Activated T-helper 9 cell treated with anti-CD3 and anti-CD28 coated beads, Interleukin-2, amount 50 U/mL, for 16 hours (primary cell): ENCODE measurements around the gene PGS1.

ENCODE experiments used
- DNase-seq: peaks from one replicate; pipeline ENCODE4 v3.0.0-alpha.2; 2020; ENCODE audit warnings: low read depth

The PGS1 gene

DNA sequence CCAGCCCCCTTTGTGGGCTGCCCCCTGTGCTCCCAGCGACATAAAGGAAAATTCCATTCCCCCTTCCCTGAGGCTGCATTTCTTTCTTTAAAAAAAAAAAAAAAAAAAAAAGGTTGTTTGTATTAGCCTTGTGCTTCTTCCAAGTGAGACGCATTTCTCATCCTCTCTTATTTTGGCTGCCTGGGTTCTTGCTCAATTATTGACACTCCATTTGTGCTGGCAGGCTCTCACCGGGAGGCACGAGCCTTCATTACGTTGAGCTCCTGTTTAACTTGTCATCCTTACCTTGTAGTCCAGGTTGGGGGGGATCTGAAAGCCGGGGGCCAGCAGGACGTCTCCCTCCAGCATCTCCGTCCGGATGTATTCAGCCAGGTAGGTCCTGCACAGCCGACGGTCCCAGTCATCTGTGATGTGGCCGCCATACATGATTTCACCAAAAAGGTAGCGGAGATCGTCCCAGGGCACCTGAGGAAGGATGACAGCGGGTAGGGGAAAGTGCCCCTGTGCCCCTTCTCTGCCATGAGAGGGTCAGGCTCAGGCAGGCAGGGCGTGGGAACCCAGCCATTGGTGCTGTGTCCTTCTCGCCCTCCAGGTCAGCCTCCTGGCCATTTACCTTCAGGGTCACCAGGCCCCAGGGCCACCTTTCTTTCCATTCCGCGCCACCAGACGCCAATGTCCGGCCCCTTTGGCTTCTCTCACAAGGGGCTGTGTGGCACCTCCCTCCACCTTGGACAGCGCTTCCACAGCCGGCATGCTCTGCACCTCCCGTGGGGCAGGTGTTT is 50.6 kb downstream of the PGS1 start:
- no peak for DNase-seq

DNA sequence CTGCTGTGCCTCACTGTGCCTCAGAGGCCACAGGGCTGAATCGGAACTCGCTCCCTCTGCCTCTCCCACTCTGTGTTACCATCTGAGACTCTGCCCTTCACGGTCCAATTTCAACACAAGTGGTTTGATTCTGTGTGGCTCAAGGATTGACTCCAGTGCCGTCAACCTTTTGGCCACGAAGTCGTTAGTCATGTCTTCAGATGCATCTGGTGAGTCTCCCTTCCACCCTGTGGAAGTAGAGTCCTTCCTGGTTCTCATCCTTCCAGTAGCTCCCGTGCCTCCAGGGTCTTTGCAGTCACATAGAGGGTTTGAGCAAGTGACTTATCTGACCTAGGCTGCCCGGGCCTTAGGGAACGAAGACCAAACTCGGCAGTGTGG is 51.2 kb downstream of the PGS1 start:
- DNase-seq: no peak

DNA sequence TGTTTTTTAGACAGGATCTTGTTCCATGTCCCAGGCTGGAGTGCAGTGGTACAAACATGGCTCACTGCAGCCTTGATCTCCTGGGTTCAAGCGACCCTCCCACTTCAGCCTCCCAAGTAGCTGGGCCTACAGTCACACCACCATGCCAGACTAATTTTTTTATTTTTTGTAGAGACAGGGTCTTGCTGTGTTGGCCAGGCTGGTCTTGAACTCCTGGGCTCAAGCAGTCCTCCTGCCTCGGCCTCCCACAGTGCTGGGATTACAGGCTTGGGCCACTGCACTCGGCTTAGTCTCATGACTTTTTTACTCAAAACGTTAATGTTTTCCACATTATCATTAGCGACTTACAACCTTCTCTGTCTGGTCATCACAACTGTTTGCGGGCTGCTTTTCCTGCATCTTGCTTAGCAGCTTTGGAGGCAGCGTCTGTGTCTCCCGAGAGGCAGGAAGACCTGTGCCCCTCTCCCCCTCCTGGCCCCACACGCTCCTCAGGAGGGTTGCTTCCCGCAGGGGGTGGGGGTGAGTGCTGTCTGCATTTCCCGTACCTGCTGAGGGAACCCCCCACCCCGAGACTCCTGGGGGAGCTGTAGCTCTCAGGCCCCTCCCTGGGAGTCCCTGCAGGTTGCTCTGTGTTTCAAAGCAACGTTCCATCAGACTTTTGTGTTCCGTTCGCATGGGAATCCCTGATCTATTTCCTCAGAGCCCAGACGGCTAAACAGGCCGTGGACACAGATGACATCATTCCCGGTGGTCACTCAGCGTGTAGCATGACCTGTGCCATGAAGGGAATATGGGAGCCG is 52.6 kb downstream of the PGS1 start:
- DNase-seq: no peak

DNA sequence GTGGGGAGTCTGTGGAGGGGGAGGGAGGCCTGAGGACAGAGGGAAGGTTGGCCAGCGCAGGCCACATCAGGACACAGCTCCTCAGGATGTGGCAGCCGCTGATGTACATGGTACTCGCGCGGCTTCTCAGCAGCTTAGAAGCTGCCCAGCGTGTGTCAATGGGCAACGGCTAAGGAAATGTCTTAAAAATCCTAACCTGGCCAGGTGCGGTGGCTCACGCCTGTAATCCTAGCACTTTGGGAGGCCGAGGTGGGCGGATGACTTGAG is 53.2 kb downstream of the PGS1 start:
- no peak for DNase-seq

DNA sequence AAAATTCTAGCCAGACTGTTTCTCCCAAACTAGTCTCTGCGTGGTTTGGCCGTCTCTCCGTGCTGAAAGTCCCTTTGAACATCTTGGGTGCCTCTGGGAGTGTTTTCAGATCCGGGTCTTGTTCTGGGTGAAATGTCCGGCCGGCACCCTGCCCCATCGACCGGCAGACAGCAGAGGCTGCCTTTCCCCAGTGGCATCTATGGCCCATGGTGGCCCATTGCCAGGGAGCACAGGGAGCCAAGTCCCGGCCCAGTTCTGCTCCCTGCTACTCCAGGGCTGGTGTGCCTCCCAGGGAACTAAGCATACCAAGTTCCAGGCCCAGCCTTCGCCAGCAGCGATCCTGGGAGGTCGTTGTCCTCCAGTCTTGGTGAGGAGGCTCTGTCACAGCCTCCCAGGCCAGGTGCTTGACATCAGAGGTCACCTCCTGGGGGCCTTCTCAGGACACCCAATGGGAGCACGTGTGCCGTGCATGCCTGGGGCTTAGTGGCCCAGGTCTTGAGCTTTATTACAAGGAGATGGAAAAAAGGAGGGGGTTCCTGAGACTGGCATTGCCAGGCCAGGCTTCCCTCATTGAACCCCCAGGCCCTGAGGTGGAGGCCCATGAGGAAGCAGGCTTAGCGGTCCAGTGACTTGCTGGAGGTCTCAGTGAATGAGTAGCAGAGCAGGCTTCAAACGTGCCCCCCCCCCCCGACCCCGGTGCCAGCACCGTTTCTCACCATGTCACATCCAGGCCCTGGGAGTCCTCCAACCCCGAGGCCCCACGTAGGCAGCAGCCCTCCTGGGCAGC is 54.0 kb downstream of the PGS1 start:
- DNase-seq: no peak

DNA sequence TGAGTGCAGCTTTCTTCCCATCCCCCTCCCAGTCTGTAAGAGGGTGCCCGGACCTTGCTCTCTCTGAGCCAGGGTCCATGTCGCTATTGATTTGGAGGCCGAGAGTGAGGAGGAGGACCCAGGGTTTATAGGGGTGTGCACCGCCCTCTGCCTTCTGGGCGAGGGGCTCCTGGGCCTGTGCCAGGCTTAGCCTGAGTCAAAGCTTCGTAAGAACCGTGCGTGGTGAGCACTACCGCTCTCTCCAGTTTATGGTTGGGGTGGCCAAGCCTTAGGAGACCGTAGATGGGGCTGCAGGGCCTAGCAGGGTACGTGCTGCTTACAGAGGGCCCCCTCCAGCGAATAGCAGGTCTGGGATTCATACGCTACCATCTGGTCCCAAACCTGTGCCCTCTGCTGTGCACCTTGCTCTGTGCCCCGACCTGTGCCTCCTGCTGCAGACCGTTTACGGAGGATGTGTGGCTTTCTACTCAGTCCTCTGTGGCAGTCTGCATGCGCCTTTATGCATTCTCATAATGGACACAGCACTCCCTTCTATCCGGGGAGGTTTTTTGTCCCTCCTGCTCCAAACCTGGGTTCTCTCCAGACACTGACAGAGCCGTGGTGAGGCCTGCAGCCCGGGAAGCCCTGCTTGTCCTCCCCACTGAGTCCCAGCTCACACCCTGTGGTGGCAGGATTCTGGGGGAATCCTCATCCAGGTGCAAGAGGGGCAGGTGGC is 54.7 kb downstream of the PGS1 start:
- no peak for DNase-seq

DNA sequence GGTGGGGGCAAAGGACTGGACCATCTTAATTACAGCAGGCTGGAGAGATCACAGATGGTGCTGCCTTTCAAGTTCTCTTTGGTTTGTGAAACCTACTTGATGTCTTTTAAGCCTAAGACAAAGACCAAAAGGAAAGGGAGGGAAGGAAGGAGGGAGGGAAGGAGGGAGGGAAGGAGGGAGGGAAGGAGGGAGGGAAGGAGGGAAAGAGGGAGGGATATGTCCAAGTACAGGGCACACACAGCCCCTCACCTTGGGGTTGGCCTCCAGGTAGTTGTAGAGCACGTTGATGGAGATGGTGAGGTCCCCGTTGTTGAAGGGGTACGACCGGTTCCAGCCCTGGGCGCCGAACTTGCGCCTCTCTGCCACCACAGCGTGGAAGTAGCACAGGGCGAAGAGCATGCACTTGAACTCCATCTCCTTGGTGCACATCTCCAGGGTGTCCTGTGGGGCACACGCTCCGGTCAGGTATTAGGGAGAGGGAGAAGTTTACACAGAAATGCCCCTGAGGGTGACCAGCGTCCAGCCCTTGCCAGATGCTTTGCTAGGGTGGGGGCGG is 55.4 kb downstream of the PGS1 start:
- no peak for DNase-seq

DNA sequence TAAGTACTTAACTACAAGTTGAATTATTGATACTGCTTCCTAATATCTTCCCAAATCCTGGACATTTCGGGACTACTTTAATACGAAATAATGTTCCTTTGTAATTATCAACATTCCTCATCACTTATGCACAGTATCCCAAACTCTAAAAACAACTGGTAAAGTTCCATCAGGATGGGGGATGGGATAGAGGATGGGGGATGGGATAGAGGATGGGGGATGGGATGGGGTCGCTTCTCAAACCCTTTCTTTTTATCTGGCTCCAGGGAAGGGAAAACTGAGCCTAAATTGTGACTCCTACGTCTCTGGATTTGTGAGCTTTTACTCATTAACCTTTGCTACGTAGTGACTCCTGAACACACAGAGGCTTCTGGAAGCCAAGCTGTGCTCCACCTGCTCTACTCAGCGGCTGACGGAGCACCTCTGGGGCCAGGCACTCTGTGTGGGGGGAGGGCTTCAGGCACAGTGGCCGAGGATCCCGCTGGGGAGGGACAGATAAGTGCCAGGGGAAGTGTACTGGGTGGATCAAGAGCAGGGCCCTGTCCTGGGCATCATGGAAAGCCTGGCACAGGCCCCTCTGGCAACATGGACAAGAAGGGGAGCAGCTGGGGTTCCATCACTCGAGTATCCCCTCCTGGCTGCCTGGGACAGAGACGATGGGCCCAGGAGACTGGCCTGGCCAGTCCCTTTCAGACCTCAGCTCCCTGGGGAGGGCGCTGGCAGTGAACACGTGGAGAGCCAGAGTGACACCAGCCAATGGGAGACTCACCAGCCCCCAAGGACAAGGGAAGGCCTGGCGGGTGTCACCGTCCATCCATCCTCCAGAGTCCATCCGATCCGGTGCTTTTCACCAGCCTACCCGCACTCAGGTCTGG is 56.2 kb downstream of the PGS1 start:
- no peak for DNase-seq

DNA sequence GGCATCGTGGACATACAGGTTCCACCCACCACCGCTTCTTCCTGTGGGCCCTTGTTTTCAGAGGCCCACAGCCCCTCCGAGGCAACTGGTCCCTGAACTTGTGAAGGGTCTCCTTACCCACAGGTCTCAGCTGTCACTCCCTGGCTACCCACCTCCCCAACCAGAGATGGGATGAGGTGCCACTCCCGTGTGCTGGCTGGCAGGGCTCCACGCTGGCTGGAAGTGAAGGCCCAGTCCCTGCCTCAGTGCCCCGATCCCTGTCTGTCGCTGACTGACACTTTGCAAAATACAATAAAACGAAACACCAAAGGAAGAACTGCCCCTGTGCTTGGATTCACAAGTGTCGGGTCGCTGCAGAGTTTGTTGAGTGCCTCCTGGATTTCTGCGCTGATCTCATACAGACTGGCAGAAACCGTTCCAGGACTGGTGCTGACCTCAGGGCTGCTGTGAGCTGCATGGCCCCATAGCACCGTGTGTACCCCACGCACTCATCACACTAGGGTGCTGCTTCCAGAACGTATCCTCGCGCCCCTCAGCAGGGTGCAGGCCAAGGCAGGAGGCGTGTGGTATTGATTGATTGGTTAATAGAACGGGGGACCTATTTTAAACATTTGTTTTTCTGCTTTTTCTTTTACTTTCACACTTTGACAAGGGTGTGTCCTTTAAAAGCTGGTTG is 57.0 kb downstream of the PGS1 start:
- no peak for DNase-seq

DNA sequence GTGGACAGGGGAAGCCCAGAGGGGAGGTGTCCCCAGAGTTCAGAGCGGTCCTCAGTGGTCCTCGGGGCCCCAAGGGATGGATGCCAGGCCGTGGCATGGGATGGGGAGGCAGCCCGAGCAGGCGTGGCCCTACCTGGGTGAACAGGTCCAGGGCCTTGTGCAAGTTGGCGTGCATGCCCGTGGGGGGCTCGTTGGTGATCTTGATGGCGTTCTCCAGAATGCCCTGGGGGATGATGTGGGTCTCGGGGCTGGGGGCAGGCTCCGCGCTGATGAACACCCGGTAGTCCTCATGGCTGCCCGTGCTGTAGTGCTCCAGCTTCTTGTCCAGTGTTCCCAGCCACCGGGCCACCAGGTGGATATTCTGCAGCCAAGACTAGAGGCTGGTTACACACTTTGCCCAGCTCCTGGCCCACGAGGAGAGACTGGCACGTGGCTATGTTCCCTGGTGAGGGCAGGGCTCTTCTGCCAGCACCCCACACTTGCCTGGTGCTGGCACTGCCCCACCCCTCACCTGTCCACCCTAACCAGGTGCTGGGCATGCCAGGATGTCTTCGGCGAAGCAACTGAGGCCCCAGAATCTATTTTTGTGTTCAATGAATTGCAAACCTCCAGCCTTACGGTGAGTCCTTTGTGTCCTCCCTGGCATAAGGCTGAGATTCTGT is 59.2 kb downstream of the PGS1 start:
- no peak for DNase-seq

DNA sequence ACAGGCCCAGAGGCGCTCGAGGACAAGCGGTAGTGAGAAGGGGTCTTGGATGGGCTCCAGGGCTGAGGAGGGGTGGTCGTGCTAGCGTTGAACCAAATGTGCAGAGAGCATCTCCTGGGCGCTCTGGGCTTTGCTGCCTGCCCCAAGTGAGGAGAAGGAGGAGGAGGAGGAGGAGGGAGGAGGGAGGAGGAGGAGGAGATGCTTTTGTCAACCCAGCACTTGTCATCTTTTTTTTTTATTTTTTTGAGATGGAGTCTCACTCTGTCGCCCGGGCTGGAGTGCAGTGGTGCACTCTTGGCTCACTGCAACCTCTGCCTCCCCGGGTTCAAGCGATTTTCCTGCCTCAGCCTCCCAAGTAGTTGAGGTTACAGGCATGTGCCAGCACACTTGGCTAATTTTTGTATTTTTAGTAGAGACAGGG is 59.8 kb downstream of the PGS1 start:
- no peak for DNase-seq

DNA sequence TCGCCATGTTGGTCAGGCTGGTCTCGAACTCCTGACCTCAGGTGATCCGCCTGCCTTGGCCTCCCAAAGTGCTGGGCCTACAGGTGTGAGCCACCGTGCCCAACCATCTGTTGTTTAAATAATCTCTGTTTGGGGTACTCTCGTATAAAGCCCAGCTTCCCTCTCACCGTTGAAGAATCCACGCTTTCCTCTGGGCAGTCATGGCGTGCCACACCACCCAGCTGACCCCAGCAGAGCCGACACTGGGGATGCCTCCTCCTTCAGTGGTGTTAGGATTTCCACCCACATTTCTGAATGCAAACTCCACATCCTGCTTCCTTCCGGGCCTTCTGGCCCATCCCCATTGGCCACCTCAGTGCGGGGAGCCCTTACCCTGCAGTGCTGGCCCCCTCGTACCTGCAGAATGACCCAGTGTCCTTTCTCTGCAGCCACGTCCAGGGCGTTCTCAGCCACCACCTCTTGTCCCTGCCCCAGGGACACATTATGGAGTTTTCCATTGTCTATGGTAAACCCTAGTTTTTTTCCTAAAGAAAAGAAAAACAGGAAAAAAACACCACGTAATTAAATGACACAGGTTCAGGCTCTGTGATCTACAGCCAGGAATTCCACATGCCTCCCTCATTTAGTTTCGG is 60.4 kb downstream of the PGS1 start:
- no peak for DNase-seq

DNA sequence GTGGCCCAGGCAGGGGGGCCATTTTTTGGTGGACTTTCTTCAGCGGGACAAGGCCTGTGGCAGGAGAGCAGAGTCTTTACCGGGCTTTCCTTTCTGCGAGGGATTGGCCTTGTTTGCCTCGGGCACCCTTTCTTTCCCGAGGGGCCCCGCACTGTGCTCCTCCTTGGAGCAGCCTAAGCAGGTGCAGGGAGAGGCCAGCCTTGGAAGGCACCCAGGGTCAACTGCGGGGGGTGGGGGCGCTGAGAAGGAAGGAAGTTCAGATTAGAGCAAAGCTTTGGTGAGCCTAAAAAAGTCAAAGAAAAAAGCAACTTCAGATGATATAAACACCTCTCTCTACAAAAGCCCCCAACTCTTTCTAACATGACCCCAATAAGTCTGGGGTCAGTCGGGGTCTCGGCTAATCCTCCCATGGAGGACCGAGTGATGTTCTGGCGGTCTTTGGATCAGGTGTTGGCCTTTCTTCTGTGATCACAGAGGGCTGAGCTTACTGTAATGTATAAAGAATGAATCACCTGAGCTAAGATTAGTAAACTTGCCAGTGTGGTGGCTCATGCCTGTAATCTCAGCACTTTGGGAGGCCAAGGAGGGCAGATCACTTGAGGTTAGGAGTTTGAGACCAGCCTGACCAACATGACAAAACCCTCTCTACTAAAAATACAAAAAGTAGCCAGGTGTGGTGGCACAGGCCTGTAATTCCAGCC is 63.0 kb downstream of the PGS1 start:
- DNase-seq: no peak

DNA sequence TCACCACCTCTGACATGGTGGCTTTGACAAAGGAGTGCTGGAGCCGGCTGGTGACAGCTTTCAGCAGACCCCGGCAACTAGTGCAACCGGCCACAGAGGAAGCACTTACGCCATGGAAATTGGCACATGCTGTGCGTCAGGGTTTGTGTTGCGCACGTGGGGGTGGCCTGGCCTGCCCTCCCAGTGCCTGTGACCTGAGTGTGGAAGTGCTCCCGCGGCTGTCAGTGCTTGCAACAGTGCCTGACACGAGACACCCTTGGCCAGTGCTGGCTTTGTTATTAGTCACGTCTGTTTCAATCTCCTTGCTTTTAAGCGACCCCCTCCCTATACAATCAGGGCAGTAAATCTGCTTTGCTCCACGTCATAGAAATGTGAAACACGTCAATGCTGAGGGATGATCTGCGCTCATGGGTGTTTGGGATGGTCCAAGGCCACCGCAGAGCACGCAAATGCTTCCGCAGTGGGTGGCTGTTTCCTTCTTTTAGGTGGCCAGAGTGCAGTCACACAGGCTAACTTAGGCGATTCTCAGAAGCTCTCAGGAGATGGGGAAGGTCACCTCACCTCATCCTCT is 64.3 kb downstream of the PGS1 start:
- no peak for DNase-seq

DNA sequence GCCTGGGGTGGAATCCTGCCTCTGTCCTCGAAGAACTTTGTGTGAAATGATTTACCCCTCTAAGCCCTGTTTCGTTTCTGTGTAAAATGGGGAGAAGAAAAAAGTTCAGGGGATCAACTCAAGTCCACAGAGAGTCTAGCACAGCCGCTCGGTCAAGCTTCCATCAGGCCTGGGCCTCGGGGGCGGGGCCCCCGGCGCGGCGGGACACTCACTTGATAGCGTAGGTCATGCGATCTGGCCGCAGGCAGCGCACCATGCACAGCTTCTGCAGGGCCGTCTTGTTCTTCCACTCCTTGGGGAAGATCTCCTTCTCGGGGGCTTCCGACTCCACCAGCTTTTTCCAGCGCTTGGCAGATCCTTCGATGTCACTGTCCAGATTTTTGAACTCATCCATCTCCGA is 65.9 kb downstream of the PGS1 start:
- DNase-seq: no peak

DNA sequence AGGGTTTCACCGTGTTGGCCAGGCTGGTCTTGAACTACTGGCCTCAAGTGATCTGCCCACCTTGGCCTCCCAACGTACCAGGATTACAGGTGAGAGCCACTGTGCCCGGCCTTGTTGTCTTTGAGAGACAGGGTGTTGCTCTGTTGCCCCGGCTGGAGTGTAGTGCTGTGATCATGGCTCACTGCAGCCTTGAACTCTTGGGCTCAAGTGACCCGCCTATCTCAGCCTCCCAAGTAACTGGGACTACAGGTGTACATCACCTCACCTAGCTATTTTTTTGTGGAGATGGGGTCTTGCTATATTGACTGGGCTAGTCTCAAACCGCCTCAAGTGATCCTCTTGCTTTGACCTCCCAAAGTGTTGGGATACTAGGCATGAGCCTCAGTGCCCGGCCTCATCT is 68.4 kb downstream of the PGS1 start:
- DNase-seq: no peak

DNA sequence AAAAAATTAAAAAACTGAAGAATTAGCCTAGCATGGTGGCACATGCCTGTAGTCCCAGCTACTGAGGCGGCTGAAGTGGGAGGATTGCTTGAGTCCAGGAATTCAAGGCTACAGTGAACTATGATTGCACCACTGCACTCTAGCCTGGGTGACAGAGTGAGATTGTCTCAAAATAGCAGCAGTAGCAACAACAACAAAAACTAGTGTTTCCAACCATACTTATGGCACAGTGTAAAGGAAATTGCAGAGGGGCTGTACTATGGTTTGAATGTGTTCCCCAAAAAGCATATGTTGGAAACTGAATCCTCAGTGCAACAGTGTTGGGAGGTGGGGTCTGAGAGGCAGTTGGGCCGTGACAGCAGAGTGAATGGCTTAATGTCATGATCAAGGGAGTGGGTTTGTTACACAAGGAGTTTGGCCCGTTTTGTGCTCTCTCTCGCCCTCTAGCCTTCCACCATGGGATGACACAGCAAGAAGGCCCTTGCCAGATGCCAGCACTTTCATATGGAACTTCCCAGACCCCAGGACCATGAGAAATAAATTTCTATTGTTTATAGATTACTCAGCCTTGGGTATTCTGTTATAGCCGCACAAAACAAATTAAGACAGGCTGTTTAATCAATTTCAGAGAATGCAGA is 70.0 kb downstream of the PGS1 start:
- no peak for DNase-seq

DNA sequence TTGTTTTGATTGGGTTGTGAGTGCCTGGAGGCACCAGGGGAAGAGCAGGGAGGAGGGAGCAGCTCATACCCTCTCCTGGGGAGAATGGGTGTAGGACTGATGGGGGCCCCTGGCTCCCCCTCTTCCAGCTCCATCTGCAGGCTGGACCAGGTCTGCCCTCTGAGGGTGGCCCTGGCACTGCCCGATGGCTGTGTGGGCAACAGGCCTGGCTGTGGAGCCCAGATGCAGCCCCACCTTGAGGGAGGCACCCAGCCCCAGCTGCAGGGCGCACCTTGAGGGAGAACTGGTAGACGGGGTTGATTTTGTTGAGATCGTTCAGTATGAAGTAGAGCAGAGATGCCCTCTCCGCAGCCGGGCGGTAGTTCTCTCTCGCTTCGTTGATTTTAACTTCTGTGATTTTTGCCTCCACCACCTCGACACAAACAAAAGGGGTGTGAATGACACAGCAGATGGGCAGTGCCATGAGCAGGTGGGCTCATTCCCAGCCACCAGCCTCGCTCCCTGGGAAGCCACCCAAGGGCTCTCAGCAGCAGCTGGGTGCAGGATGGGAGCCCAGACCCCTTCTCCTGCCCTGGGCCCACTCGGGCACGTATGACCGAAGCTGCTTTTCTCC is 71.6 kb downstream of the PGS1 start:
- no peak for DNase-seq
